Caco-2 (cell line): ENCODE measurements around the gene TAS1R3. TPM values are rescaled to one million over a fixed set of nuclear protein-coding genes. Genes with fewer than 3 reads are reported as not detected.

Source experiments
- BruUV-seq: library from RNA; stranded (reverse); fragments of 400-500 nt; replicated peaks from 2 replicates; lab custom pipeline; 2021; lab: Mats Ljungman, UMichigan
- CTCF ChIA-PET: fragments of 300-600 bp; sonication (Branson Sonifier 250); formaldehyde crosslinking; loops from one replicate; lab custom pipeline; 2022; ENCODE audit warnings: antibody characterized with exemption; lab: Charles Lee
- POLR2A ChIA-PET: fragments of 300-600 bp; sonication (Branson Sonifier 250); formaldehyde crosslinking; loops from one replicate; lab custom pipeline; 2022; ENCODE audit warnings: antibody characterized with exemption; lab: Charles Lee
- DNase-seq, 2 experiments: peaks; one replicate each; pipeline versions ENCODE4 v3.0.0 to v3.0.0-alpha.2; 2020 to 2022
- H3K27me3 ChIP-seq: replicated peaks from 2 replicates; pipeline ENCODE4 v1.6.0; 2011; ENCODE audit warnings: low read length; ENCODE audit not compliant: control insufficient read depth, insufficient read depth
- H3K36me3 ChIP-seq: 2 replicates; pipeline ENCODE4 v1.5.1; 2011; ENCODE audit warnings: low read length; ENCODE audit not compliant: control insufficient read depth, insufficient read depth
- H3K4me1 ChIP-seq: fragments of 250-450 bp; sonication (Bioruptor Pico); 2 replicates; pipeline ENCODE4 v1.5.1; 2020; ENCODE audit warnings: mild to moderate bottlenecking
- H3K4me3 ChIP-seq: 2 replicates; pipeline ENCODE4 v1.5.1; 2011; ENCODE audit warnings: low read depth, mild to moderate bottlenecking, control low read depth, low read length
- H3K9me3 ChIP-seq: fragments of 250-450 bp; sonication (Bioruptor Pico); 2 replicates; pipeline ENCODE4 v1.5.1; 2020; ENCODE audit warnings: mild to moderate bottlenecking, moderate library complexity
- H3K27ac Mint-ChIP-seq: one replicate; pipeline ENCODE4 v1.8.0; 2022; ENCODE audit warnings: mixed read lengths; ENCODE audit not compliant: unreplicated experiment
- H3K27me3 Mint-ChIP-seq: one replicate; pipeline ENCODE4 v1.8.0; 2022; ENCODE audit warnings: mixed read lengths; ENCODE audit not compliant: insufficient read depth, unreplicated experiment
- H3K36me3 Mint-ChIP-seq: one replicate; pipeline ENCODE4 v1.8.0; 2022; ENCODE audit warnings: mild to moderate bottlenecking, mixed read lengths; ENCODE audit not compliant: insufficient read depth, unreplicated experiment
- H3K4me1 Mint-ChIP-seq: one replicate; pipeline ENCODE4 v1.8.0; 2022; ENCODE audit warnings: low read depth, mixed read lengths; ENCODE audit not compliant: unreplicated experiment
- H3K4me3 Mint-ChIP-seq: one replicate; pipeline ENCODE4 v1.8.0; 2022; ENCODE audit warnings: mild to moderate bottlenecking, moderate library complexity, mixed read lengths; ENCODE audit not compliant: unreplicated experiment
- H3K9me3 Mint-ChIP-seq: one replicate; pipeline ENCODE4 v1.8.0; 2022; ENCODE audit warnings: mixed read lengths; ENCODE audit not compliant: unreplicated experiment
- CTCF ChIP-seq, 2 experiments: fragments of 200-600 bp in 1 of 2; IDR thresholded peaks; 1 replicate in 1 of 2; 2 replicates in 1 of 2; pipeline versions ENCODE4 v1.5.1 to v1.8.0; 2011 to 2022; ENCODE audit warnings: antibody characterized with exemption in 1 of 2, control low read depth in 1 of 2, inconsistent platforms in 1 of 2, low read depth in 1 of 2, low read length in 1 of 2, mild to moderate bottlenecking in 1 of 2, moderate library complexity in 1 of 2; ENCODE audit not compliant: insufficient read depth in 1 of 2, severe bottlenecking in 1 of 2, unreplicated experiment in 1 of 2
- intact Hi-C: fragments of 100-400 bp; cut with micrococcal nuclease; formaldehyde crosslinking; loops from one replicate; pipeline ENCODE4 v1.10.0; 2022; ENCODE audit not compliant: unreplicated experiment
- total RNA-seq: library from RNA; stranded (reverse); gene quantifications from 2 replicates; pipeline ENCODE4 v1.2.3, GENCODE V29; 2022

Gene TAS1R3
- total RNA-seq, 1 experiment from 2014 or later, result 0.29 TPM

GRCh38 chr1:1330366-1331067 lies 563 bp upstream of the TAS1R3 start:
- POLR2A ChIA-PET, result no interaction called here

GRCh38 chr1:1332031-1332755 lies 1.1 kb downstream of the TAS1R3 start:
- no peak overlapping the region for H3K4me3 Mint-ChIP-seq
- no peaks in the 10 kb centered on the region for H3K9me3 Mint-ChIP-seq
- no peaks in the 10 kb centered on the region for H3K27me3 Mint-ChIP-seq
- Histone ChIP-seq H3K36me3 (no peaks in the 10 kb centered on the region), H3K9me3 (no peaks in the 10 kb centered on the region), H3K4me1 (no peaks in the 10 kb centered on the region), H3K27me3 (no peaks in the 10 kb centered on the region), H3K4me3 (no peak overlapping the region)
- intact Hi-C loops, result no loop called here
- POLR2A ChIA-PET, result no interaction called here
- H3K27ac Mint-ChIP-seq, result no peak overlapping the region
- peaks cover 46% of the 10 kb centered on the region for H3K36me3 Mint-ChIP-seq
- no peak for TF ChIP-seq CTCF (IDR thresholded peaks at IDR 0.05; ENCODE audit: insufficient read depth in 1 of 2, low read depth in 1 of 2, low read length in 1 of 2, severe bottlenecking in 1 of 2, unreplicated experiment in 1 of 2)
- CTCF ChIA-PET, result no interaction called here
- BruUV-seq, result no TSS peak
- DNase-seq, result no peak
- H3K4me1 Mint-ChIP-seq, result no peaks in the 10 kb centered on the region

More at GRCh38 chr1:1330366-1331067, 563 bp upstream of the TAS1R3 start:
- Mint-ChIP-seq H3K4me3 (no peak overlapping the region), H3K36me3 (peaks cover 50% of the 10 kb centered on the region), H3K4me1 (no peaks in the 10 kb centered on the region), H3K27ac (no peak overlapping the region), H3K27me3 (no peaks in the 10 kb centered on the region), H3K9me3 (no peaks in the 10 kb centered on the region)
- Histone ChIP-seq H3K4me3 (no peak overlapping the region), H3K4me1 (0 out of 2 replicates have a peak, but pooled peaks cover 4% of the 10 kb centered on the region), H3K27me3 (no peaks in the 10 kb centered on the region), H3K36me3 (no peaks in the 10 kb centered on the region), H3K9me3 (no peaks in the 10 kb centered on the region)
- BruUV-seq, result no TSS peak
- no peak for TF ChIP-seq CTCF (IDR thresholded peaks at IDR 0.05; ENCODE audit: insufficient read depth in 1 of 2, low read depth in 1 of 2, low read length in 1 of 2, severe bottlenecking in 1 of 2, unreplicated experiment in 1 of 2)
- CTCF ChIA-PET, result no interaction called here
- DNase-seq, result no peak
- intact Hi-C loops, result no loop called here

DNA sequence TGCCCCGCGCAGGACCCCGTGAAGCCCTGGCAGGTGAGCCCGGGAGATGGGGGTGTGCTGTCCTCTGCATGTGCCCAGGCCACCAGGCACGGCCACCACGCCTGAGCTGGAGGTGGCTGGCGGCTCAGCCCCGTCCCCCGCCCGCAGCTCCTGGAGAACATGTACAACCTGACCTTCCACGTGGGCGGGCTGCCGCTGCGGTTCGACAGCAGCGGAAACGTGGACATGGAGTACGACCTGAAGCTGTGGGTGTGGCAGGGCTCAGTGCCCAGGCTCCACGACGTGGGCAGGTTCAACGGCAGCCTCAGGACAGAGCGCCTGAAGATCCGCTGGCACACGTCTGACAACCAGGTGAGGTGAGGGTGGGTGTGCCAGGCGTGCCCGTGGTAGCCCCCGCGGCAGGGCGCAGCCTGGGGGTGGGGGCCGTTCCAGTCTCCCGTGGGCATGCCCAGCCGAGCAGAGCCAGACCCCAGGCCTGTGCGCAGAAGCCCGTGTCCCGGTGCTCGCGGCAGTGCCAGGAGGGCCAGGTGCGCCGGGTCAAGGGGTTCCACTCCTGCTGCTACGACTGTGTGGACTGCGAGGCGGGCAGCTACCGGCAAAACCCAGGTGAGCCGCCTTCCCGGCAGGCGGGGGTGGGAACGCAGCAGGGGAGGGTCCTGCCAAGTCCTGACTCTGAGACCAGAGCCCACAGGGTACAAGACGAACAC lies 1.8 kb downstream of the TAS1R3 start:
- H3K9me3 ChIP-seq, result no peaks in the 10 kb centered on the region
- no peak overlapping the region for H3K4me3 ChIP-seq
- H3K4me1 ChIP-seq, result no peaks in the 10 kb centered on the region
- intact Hi-C loops, result no loop called here
- Mint-ChIP-seq H3K36me3 (peaks cover 45% of the 10 kb centered on the region), H3K4me3 (no peak overlapping the region), H3K4me1 (no peaks in the 10 kb centered on the region), H3K27ac (no peak overlapping the region), H3K9me3 (no peaks in the 10 kb centered on the region), H3K27me3 (no peaks in the 10 kb centered on the region)
- H3K36me3 ChIP-seq, result no peaks in the 10 kb centered on the region
- no peak for TF ChIP-seq CTCF (IDR thresholded peaks at IDR 0.05; ENCODE audit: insufficient read depth in 1 of 2, low read depth in 1 of 2, low read length in 1 of 2, severe bottlenecking in 1 of 2, unreplicated experiment in 1 of 2)
- no TSS peak for BruUV-seq
- H3K27me3 ChIP-seq, result no peaks in the 10 kb centered on the region
- CTCF ChIA-PET, result no interaction called here
- POLR2A ChIA-PET, result interaction anchor here (0.6 kb wide), 1 partner anchor 22 kb away, joined by 4 read pairs; no protein-coding TSS in a partner anchor
- DNase-seq, result no peak
